Measurements from ENCODE around the gene SLC25A3.
A peak's percentile ranks its signal among the peaks of the same experiment; 100 is the strongest.
"Not testable (repeated sequence)": the region's sequence is repeated elsewhere in the genome, so short reads cannot be mapped to it uniquely, and the experiment has no call there.

Gene SLC25A3

GRCh38 chr12:98595243-98595988, 1.9 kb downstream of the SLC25A3 start:
- Mint-ChIP-seq H3K36me3 (ENCODE audit: low read depth) (peaks cover 44% of the 10 kb centered on the region), H3K27me3 (ENCODE audit: low read depth) (no peaks in the 10 kb centered on the region), H3K4me3 (peak overlapping the region; percentile 95 to 98 (median 95)), H3K27ac (peak overlapping the region; percentile 98 to 99 (median 99)), H3K4me1 (peaks cover 26% of the 10 kb centered on the region), H3K9me3 (no peaks in the 10 kb centered on the region)
- TF ChIP-seq CTCF (IDR thresholded peaks at IDR 0.05; ENCODE audit: unreplicated experiment in 3 of 3), result no peak

- H3K27me3 Mint-ChIP-seq (ENCODE audit: low read depth); H3K9me3 Mint-ChIP-seq; H3K27ac Mint-ChIP-seq; H3K4me3 Mint-ChIP-seq: not testable (repeated sequence)
- Mint-ChIP-seq H3K36me3 (ENCODE audit: low read depth) (peaks cover 61% of the 10 kb centered on the region), H3K4me1 (peaks cover 21% of the 10 kb centered on the region)
Observed at GRCh38 chr12:98597313-98597712, 3.8 kb downstream of the SLC25A3 start.

GRCh38 chr12:98601924-98602323, 8.4 kb downstream of the SLC25A3 start:
- Mint-ChIP-seq H3K27me3 (ENCODE audit: low read depth) (no peaks in the 10 kb centered on the region), H3K9me3 (no peaks in the 10 kb centered on the region), H3K4me1 (no peaks in the 10 kb centered on the region), H3K4me3 (no peak overlapping the region), H3K36me3 (ENCODE audit: low read depth) (peaks cover 66% of the 10 kb centered on the region), H3K27ac (no peak overlapping the region)
- TF ChIP-seq CTCF (IDR thresholded peaks at IDR 0.05; ENCODE audit: unreplicated experiment in 3 of 3), result no peak

GRCh38 chr12:98606359-98606988, 13.0 kb downstream of the SLC25A3 start:
- no peak overlapping the region for H3K27ac Mint-ChIP-seq
- no peak overlapping the region for H3K4me3 Mint-ChIP-seq
- no peaks in the 10 kb centered on the region for H3K27me3 Mint-ChIP-seq (ENCODE audit: low read depth)
- H3K4me1 Mint-ChIP-seq, result no peaks in the 10 kb centered on the region
- no peaks in the 10 kb centered on the region for H3K9me3 Mint-ChIP-seq
- H3K36me3 Mint-ChIP-seq (ENCODE audit: low read depth), result peaks cover 30% of the 10 kb centered on the region
- no peak for TF ChIP-seq CTCF (IDR thresholded peaks at IDR 0.05; ENCODE audit: unreplicated experiment in 3 of 3)

GRCh38 chr12:98610596-98610995, 17.1 kb downstream of the SLC25A3 start:
- Mint-ChIP-seq H3K27ac (no peak overlapping the region), H3K36me3 (ENCODE audit: low read depth) (peaks cover 10% of the 10 kb centered on the region)
- TF ChIP-seq CTCF (IDR thresholded peaks at IDR 0.05; ENCODE audit: unreplicated experiment in 3 of 3), result no peak

GRCh38 chr12:98612696-98613334, 19.3 kb downstream of the SLC25A3 start:
- Mint-ChIP-seq H3K4me3 (no peak overlapping the region), H3K9me3 (peaks cover 5% of the 10 kb centered on the region), H3K36me3 (ENCODE audit: low read depth) (peaks cover 17% of the 10 kb centered on the region), H3K27me3 (ENCODE audit: low read depth) (no peaks in the 10 kb centered on the region), H3K4me1 (no peaks in the 10 kb centered on the region), H3K27ac (no peak overlapping the region)
- TF ChIP-seq CTCF (IDR thresholded peaks at IDR 0.05; ENCODE audit: unreplicated experiment in 3 of 3), result no peak

More at GRCh38 chr12:98610596-98610995, 17.1 kb downstream of the SLC25A3 start:
- Mint-ChIP-seq H3K27me3 (ENCODE audit: low read depth) (no peaks in the 10 kb centered on the region), H3K4me1 (no peaks in the 10 kb centered on the region), H3K9me3 (no peaks in the 10 kb centered on the region), H3K4me3 (no peak overlapping the region)
